HT-29 (cell line): ENCODE data around the gene MGAT5. TPM values are rescaled to one million over a fixed set of nuclear protein-coding genes. Genes with fewer than 3 reads are reported as not detected.

ENCODE experiments used
- DNase-seq: peaks from one replicate; pipeline ENCODE4 v3.0.0-alpha.2; 2015; ENCODE audit warnings: low spot score
- total RNA-seq: library from RNA; depleted of rRNA; stranded (reverse); fragments of >200 nt; shearing (Covaris generic); gene quantifications from 2 replicates; pipeline ENCODE4 v1.2.3, GENCODE V29; 2014

MGAT5 gene
- total RNA-seq, 1 experiment from 2014 or later = 55.9 TPM

DNA sequence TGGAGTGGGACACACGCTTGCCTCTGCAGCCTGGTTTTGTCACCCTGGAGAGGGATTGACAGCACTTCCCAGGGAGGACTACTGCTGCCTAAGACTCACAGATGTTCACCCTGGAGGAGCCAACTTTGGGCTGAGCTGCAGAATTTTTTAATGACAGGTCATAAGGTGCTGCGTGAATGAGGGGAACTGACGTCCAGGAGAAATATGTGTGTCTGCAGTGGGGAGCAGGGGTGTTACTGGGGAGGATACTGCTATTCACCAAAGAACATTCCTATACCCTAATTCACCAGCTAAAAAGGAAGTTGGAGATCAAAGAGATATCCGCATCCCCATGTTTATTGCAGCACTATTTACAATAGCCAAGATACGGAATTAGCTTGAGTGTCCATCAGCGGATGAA, 144.4 kb downstream of the MGAT5 start:
- DNase-seq = no peak

DNA sequence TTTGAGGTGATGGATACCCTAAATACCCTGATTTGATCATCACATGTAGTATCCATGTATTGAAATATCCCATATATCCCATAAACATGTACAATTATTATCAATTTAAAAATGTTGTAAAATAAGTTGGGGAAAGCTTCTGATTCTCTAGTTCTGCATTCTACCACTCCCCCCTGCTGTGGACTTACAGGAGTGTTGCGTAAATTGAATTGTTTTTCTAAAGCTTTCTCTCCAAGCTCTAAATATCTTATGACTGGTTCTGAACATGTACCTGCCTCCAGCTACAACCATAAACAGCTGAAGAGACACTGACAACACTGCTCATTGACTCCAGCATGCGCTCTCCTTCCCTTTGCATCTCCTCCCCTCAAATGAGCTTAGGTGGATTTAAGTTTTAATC, 145.2 kb downstream of the MGAT5 start:
- DNase-seq = no peak

DNA sequence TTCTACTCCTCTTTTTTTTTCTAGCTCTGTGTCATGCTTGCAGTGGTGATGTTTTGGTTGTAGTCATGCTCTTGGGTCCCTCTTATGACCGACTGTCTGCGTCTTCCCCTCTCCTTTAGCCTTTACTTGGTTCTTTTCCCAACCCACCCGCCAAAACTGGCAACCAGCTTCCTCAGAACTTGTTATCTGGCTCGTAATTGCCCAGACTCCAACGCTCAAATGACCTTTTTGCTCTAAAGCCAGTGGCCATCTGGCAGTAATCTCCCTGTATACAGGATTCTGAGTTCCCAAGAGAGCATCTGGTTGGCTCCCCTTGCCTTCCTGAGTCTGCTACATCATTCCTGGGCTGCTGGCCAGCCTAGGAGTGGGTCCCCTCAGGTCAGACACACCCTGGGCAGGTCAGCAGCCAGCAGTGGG, 147.2 kb downstream of the MGAT5 start:
- DNase-seq = no peak

DNA sequence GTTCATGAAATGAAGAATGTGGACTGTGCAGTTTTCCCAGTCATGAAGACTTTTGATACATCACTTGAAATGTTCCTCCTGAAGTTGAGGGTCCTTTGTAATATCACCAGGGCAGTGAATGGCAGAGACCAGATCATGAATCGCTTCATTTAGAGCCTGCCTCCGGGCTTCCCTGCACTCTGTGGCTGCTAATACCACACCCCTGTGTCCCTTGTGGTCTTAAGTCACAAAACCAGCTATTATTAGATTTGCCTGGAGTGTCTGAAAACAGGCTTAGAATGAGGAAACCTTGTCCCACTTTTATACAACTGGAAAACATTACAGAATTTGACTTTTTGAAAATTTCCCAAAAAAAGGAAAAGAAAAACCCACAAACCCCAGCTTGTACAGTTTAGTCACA, 147.9 kb downstream of the MGAT5 start:
- DNase-seq = no peak

DNA sequence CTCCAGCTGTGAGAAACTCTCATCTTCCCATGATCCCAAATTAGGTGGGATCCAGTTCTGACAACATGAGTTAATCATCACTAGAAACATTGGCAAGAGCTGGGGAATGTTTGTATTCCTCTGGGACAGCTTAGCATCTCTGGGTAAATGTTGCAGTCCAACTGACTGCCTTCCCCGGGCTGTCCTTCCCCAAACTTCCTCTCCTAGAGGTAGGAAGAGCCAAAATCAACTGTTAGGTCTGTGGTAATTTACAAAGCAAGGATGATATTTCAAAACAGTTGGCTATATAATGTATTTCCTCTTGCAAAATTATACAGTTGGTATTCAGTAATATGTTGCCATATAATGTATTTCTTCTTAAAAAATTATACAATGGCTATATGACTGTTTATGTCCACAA, 148.5 kb downstream of the MGAT5 start:
- DNase-seq = no peak

DNA sequence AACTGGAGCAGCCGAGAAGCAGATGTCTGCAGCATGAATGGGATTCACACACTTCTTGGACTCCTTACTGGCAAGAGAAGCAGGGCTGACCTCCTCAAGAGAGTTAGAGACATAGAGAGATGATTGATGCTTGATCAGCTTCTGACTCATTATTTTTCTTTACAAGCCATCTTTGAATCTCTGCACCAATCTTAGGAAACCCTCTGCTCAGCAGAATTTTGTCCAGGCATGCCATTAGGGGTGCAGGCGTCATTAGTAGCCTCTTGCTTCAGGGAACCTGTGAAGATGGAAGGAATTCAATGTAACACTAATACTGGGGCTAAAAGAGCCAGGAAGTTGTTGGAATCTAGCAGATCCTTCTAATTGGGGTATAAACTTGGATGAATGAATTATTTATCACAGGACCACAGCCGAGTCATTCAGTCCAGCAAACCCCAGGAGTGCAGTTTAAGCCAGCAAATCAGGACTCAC, 151.8 kb downstream of the MGAT5 start:
- DNase-seq = no peak

DNA sequence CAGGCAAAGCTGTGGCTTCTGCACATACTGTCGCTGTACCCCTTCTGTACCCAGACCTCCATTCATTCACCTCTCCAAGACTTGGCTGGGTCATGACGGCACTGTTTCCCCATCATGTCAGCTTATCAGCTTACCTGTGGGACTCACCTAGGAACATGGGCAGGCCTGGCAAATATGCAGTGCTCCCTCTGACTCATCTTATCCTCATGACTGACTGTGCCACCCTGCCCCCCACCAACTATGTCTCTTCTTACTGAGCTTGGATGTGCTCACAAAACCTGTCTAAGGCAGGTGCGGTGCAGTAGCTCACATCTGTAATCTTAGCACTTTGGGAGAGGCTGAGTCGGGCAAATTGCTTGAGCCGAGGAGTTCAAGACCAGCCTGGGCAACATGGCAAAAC, 152.4 kb downstream of the MGAT5 start:
- no peak for DNase-seq

DNA sequence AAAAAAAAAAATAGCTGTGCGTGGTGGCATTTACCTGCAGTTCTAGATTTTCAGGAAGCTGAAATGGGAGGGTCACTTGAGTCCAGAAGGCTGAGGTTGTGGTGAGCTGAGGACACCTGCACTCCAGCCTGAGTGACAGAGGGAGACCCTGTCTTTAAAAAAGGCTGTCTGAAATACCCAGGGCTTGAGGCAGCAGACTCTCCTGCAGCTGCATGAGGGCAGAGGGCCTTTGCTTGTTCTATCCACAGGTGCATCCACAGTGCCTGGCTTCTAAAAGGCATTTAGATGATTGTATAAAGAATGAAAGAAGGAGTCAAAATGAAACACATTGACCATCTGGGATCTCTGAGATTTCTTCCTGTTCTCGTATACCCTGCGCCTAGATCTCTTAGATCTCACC, 152.9 kb downstream of the MGAT5 start:
- no peak for DNase-seq

DNA sequence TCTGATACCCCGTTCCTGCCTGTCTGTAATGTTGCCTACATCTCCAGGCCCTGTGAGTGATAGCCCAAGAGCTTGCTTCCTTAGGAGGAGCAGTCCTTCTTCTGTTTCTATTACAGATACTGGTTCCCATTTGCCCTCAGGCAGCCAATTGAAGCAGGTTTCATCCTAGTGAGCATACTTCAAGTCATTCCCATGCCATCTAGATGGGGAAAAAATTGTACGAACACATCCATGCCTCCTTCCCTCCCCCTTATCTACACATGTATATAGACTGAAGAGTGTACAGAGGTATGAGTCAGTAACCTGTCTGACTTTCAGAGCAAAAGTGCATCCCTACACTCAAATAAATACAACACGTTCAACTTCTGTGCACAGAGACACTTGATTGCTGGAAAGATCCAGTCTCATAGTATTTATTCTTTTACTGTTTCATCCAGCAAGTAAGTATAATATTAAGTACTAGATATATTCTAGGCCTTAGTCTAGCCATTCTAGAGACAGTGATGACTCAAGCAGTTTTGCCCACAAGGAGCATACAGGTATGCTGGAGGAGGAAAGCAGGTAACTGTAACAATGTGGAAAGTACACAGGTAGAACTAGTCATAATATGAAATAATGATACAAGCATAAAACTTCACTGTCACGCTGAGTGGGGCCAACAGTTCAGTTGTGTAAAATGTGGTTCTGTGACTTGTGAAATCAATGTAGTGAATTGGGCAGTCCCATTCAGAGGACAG, 153.4 kb downstream of the MGAT5 start:
- no peak for DNase-seq

DNA sequence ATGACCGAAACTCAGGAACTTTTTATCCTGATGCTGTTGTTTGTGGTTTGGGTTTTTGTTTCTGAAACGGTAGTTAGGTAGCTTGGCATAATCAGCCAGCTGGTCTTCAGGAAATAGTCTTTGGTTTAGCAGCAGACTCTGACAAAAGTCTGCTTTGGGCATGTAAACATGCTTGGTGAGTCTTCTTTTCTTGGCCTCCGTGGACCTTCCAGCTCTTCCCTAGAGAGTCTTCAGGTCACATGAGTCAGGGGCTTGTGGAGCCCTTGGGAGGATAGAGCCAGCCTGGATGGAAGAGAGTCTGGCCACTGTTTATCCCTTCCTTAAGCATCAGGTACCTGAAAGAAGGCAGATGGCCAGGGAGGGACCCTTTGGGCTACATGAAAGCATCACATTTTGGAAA, 154.5 kb downstream of the MGAT5 start:
- no peak for DNase-seq

DNA sequence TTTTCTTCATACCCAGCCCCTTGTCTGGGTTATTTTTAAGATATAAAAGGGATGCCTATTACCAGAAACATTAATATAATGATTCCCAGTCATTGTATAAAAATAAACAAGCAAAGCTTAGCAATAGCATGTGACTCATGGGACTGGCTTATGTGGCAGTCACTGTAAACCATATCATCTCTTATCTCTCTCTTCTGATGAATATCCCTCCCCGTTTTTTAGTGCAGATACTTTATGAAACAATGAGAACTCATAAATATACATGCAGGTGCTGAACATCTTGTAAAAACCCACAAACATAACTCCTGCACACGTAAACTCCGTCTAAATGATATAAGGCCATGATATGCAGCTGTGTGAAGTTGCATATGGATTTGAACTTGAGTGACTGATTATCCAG, 154.9 kb downstream of the MGAT5 start:
- DNase-seq = no peak

DNA sequence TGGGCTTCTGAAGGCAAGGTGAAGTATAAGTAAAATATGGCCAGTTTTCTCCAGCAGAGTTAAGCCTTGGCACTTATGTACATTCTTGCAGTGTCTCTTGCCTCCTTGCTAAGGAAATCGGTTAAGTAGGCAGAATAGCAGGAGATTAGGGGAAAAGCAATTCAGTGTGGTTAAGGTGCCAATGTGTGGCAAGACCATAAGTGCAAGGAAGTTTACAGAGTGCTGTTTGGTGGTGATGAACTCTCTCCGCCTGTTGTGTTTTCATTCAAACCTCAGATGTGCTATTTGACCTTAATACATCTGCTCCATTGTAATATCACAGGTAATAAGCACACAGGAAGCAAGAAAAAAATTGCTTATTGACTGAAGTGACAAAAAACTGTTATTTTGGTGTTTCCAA, 156.1 kb downstream of the MGAT5 start:
- DNase-seq = no peak

DNA sequence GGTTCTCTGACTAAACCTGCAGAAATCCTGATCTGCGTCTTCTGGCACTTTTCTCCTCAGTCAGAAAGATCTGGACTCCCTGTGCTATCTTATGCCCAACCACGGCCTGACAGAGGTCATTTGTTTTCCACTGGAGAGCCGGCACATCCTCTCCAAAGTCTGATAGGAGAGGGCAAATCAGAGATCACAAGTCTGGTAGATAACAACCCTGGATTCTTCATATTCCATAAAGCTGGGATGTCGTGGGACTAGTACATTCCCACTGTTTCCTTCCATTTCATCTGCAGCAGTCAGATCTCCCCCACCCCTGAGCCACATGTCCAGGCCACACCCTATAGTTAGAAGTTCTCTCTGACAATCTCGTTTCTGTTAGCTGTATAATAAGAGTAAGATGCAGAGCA, 157.0 kb downstream of the MGAT5 start:
- DNase-seq = no peak

DNA sequence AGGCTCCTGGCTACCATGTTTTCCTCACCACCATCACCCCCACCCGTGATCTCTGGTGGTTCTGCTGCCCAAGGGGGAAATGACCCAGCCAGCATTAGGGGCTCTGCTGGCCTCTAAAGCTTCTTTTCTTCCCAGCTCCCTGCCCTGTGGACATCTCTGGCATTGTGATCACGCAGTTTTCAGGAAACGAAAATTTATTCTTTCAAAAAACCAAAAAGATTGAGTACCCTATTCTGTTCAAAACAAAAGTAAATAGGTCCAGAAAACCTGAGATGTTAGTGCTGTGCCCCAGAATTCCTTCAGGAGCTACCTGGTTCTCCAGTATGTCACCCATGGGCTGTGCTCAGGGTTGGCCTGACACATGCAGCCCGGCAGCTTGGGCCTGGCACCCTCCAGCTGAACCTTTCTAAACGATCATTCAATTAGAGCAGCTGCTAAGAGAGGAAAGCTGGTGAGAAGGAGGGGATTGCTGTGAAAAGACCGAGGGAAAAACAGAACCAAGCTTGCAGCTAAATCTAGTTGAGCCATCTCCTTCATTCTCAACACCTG, 157.5 kb downstream of the MGAT5 start:
- no peak for DNase-seq

DNA sequence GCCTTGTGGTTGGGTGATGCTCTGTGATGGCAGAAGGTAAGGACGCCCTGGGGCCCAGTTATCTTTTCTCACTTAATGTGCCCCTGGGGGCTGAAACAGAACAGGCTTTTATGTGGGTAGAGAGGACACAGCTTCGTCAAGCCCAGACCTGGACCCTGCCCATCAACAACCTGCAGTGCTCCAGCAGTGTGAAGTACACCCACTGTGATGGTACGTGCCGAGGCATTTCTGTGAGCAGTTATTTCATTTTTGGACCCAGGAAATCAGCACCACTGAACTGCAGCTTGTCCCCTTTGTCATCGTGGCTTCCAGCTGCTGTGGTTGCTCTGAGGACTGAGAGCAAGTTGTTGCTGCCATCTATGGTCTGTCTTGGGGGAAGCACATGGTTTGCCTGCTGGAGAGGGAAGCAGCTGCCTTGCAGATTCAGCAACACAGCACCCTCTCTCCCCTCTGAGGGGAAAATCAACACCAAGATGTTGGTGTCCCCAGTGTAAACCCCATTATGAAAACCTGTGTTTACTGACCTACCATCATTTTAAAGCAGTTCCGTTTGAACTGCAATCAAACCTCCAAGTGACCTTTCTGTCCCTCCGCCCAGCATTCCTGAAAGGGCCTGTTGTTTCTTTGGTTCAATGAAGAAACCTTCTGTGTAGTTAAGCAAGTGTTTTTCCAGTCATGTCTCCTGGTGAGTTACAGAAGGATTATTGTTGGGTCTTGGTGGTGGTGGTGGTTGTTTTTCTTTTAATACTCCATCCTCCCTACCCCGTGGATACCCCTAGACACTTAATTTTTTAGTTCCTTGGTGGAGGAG, 158.2 kb downstream of the MGAT5 start:
- peak; percentile 88 for DNase-seq

DNA sequence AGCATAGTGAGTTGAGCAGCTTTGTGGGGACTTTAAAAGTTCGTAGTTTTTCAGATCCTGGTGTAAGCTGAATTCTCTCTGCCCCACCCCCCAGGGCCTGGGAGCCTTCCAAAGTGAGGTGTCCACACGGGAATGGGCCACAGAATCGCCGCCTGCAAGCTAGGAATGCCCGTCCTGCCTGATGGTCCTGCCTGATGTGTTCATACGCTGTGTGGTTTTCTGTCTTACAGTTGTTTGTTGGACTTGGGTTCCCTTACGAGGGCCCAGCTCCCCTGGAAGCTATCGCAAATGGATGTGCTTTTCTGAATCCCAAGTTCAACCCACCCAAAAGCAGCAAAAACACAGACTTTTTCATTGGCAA, 158.7 kb downstream of the MGAT5 start:
- peak; percentile 66 for DNase-seq

DNA sequence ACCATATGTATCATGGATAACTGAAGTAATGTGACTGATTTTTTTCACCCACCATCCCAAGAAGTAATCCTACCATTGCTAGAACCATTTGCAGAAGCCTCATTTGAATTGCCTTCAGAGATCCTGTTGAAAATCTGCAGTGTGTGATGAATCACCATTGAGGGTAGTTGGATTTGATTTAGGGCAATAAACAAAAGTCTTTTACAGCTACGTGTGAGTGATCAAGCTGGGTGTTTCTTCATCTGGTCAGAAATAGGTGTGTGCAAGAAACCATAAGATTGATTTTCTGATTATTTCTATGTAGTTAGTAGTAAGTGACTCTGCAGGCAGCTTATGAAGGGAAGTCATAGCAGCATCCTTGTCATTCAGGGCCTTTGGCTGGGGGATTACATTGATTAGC, 159.6 kb downstream of the MGAT5 start:
- DNase-seq = no peak

DNA sequence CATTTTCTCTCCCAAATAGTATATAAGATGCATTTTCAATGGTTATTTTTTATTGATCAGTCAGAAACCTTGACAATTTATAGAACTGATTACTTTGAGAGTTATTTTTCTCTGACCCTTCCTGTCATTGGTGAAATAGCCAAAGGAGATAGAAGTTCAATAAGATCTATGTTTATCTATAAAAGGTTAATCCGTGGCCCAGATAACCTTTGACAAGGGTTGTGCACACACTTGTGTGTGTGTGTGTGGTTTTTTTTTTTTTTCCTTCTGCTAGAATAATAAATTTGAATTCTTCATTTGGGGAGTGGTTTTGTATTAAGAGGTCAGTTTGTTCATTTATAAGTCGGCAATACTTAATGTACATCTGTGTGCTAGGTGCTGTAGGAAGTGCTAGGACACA, 160.0 kb downstream of the MGAT5 start:
- no peak for DNase-seq

DNA sequence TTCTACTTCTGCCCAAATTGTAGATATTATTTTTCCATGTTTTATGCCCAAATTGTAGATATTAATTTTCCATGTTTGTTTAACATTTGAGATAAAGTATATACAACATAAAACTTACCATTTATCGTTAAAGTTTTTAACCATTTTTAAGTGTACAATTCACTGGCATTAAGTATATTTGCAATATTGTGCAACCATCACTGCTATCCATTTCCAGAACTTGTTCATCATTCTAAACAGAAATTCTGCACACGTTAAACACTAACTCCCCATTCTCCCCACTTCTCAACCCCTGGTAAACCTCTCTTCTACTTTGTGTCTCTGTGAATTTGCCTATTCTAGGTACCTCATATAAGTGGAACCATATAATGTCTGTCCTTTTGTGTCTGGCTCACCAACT, 162.1 kb downstream of the MGAT5 start:
- DNase-seq = no peak

DNA sequence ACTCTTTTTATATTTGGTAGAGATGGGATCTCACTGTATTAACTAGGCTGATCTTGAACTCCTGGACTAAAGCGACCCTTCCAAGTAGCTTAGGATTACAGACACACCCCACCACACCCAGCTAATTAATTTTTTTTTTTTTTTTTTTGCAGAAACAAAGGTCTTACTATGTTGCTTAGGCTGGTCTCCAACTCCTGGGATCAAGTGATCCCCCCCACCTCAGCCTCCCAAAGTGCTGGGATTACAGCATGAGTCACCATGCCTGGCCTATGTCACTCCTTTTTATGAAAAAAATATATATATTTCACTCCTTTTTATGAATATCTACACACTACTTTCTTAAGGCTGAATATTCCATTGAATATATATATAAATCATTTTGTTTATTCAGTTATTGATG, 162.8 kb downstream of the MGAT5 start:
- DNase-seq = no peak

DNA sequence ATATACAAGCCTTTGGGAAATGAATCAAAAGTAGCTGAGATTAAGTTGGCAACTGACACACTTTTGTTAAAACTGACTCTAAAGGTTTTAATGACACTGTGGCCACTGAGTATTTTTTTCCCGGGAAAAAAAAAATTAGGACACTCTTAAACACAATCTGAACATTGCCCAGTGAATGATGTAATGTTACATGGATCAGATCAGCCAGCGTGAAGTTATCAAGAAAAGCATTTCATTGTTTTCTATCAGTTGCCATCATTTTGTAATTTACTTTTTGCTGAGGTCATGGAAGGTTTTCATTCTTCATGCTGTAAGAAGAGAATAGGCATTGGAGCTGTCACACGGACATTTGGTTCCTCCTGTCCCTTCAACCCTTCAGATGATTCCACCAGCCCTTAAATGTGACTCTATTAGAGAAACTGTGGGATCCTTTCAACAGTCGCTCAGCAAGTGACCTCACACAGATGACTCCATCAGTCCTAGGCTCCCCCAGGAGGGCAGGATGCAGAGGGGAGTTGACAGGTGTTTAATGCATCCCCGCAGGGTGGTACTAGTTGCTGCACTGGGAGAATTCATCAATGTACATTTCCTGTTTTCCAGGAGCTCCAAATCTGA, 164.2 kb downstream of the MGAT5 start:
- no peak for DNase-seq

DNA sequence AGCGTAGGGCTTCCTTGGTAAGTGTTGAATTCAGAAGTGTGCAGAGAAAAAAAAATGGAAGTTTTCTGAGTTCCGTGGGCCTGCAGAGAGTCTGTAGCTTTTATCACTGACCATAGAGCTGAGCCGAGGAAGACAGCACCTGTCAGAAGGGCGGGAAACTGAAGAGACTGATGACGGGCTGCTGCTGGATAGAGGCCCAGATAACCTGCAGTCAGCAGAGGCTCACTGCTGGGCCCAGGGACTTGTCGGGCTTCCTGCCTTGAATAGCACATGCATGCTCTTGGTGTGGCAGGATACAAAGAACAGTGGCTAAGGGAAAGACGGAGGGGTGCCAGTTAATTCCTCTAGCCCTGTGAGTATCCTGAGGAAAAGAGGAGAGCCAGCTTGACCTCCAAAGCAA, 166.4 kb downstream of the MGAT5 start:
- no peak for DNase-seq

DNA sequence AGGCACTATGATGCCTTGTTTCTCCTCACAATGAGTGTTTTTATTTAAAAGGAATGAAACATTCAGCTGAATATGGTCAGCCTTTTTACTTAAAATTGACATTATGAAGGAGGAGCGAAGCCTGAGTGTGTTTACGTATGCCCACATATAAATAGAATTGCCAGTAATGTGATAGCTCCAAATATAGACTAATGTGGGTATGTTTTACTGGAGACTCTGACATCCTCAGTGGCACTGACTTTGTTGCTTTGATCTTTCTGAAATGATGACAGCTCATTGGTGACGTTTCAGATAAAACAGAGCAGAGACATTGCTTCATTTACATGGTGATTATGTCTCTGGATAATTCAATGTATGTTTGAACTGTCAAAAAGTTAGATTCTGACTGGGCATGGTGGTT, 167.0 kb downstream of the MGAT5 start:
- DNase-seq = no peak
